Neural cell (in vitro differentiated cells): ENCODE measurements around the gene TPRX1. TPM values are rescaled to one million over a fixed set of nuclear protein-coding genes. Genes with fewer than 3 reads are reported as not detected.
"Not testable (repeated sequence)": the region's sequence is repeated elsewhere in the genome, so short reads cannot be mapped to it uniquely, and the experiment has no call there.

ENCODE experiments used
- H2AFZ ChIP-seq: fragments of 200-600, 300-800 bp; sonication (generic), shearing (Covaris generic); 2 replicates; pipeline ENCODE4 v1.6.0; 2014; ENCODE audit warnings: low read depth, mild to moderate bottlenecking, antibody characterized with exemption, low read length, moderate library complexity
- H3F3A ChIP-seq: fragments of 200-600 bp; shearing (Covaris generic); 2 replicates; pipeline ENCODE4 v1.6.1; 2016; ENCODE audit warnings: mild to moderate bottlenecking, moderate library complexity, mixed read lengths, antibody characterized with exemption, low read length; ENCODE audit not compliant: insufficient read depth, poor library complexity, severe bottlenecking
- H3K27ac ChIP-seq: fragments of 200-600, 300-800 bp; sonication (generic), shearing (Covaris generic); 2 replicates; pipeline ENCODE4 v1.5.1; 2014; ENCODE audit warnings: mild to moderate bottlenecking, low read length, moderate library complexity
- H3K27me3 ChIP-seq: fragments of 300-800, 200-600 bp; sonication (generic), shearing (Covaris generic); 2 replicates; pipeline ENCODE4 v1.6.0; 2014; ENCODE audit warnings: mild to moderate bottlenecking, low read depth, low read length, moderate library complexity; ENCODE audit not compliant: insufficient read depth
- H3K36me3 ChIP-seq: fragments of 300-800, 200-600 bp; sonication (generic), shearing (Covaris generic); 2 replicates; pipeline ENCODE4 v1.5.1; 2014; ENCODE audit warnings: mild to moderate bottlenecking, antibody characterized with exemption, low read length, moderate library complexity; ENCODE audit not compliant: insufficient read depth
- H3K4me2 ChIP-seq: fragments of 300-800, 200-600 bp; sonication (generic), shearing (Covaris generic); 2 replicates; pipeline ENCODE4 v1.6.0; 2014; ENCODE audit warnings: mild to moderate bottlenecking, low read length
- H3K4me3 ChIP-seq: fragments of 300-800, 200-600 bp; sonication (generic), shearing (Covaris generic); 2 replicates; pipeline ENCODE4 v1.5.1; 2014; ENCODE audit warnings: mild to moderate bottlenecking, low read length, moderate library complexity
- H3K79me2 ChIP-seq: fragments of 200-600 bp; shearing (Covaris generic); replicated peaks from 2 replicates; pipeline ENCODE4 v1.6.0; 2014; ENCODE audit warnings: mild to moderate bottlenecking, low read length, moderate library complexity; ENCODE audit not compliant: insufficient read depth
- H3K9ac ChIP-seq: fragments of 300-800, 200-600 bp; sonication (generic), shearing (Covaris generic); 2 replicates; pipeline ENCODE4 v1.6.1; 2016; ENCODE audit warnings: mild to moderate bottlenecking, low read length, mixed read lengths
- H3K9me2 ChIP-seq: fragments of 200-600 bp; shearing (Covaris generic); 2 replicates; pipeline ENCODE4 v1.6.1; 2016; ENCODE audit warnings: mild to moderate bottlenecking, low read length, mixed read lengths; ENCODE audit not compliant: insufficient read depth
- H3K9me3 ChIP-seq: fragments of 200-600, 300-800 bp; sonication (generic), shearing (Covaris generic); 2 replicates; pipeline ENCODE4 v1.6.1; 2016; ENCODE audit warnings: mild to moderate bottlenecking, mixed run types, low read length, moderate library complexity, mixed read lengths
- H4K20me1 ChIP-seq: fragments of 200-600 bp; shearing (Covaris generic); 2 replicates; pipeline ENCODE4 v1.6.1; 2016; ENCODE audit warnings: mild to moderate bottlenecking, mixed run types; ENCODE audit not compliant: insufficient read depth
- CTCF ChIP-seq: fragments of 450-650 bp; IDR thresholded peaks from 2 replicates; pipeline ENCODE4 v1.5.1; 2014; ENCODE audit warnings: antibody characterized with exemption, mild to moderate bottlenecking, moderate library complexity; ENCODE audit not compliant: poor library complexity, severe bottlenecking
- EP300 ChIP-seq: fragments of 450-650 bp; conservative IDR thresholded peaks from 2 replicates; pipeline ENCODE4 v1.6.1; 2014; ENCODE audit warnings: antibody characterized with exemption, mild to moderate bottlenecking, moderate library complexity; ENCODE audit not compliant: poor library complexity, severe bottlenecking
- EZH2 ChIP-seq: fragments of 200-600, 300-800 bp; shearing (Covaris generic), sonication (generic); IDR thresholded peaks from 2 replicates; pipeline ENCODE4 v1.6.1; 2014; ENCODE audit warnings: antibody characterized with exemption, low read length, borderline replicate concordance, mild to moderate bottlenecking; ENCODE audit not compliant: insufficient read depth, poor library complexity, severe bottlenecking
- MXI1 ChIP-seq: fragments of 450-650 bp; conservative IDR thresholded peaks from 2 replicates; pipeline ENCODE4 v1.6.1; 2014; ENCODE audit warnings: antibody characterized with exemption, mild to moderate bottlenecking; ENCODE audit not compliant: poor library complexity, severe bottlenecking
- POLR2AphosphoS5 ChIP-seq: IDR thresholded peaks from 2 replicates; pipeline ENCODE4 v1.6.1; 2012
- RAD21 ChIP-seq: fragments of 450-650 bp; conservative IDR thresholded peaks from 2 replicates; pipeline ENCODE4 v1.6.1; 2014; ENCODE audit warnings: antibody characterized with exemption, mild to moderate bottlenecking, moderate library complexity
- SMC3 ChIP-seq: fragments of 450-650 bp; conservative IDR thresholded peaks from 2 replicates; pipeline ENCODE4 v1.6.1; 2014; ENCODE audit warnings: antibody characterized with exemption, mild to moderate bottlenecking, moderate library complexity; ENCODE audit not compliant: poor library complexity
- TAF1 ChIP-seq: IDR thresholded peaks from 2 replicates; pipeline ENCODE4 v1.6.1; 2012; ENCODE audit warnings: low read depth
- polyA plus RNA-seq: library from polyadenylated mRNA; depleted of rRNA; stranded (reverse); fragments of >200 nt; gene quantifications from 2 replicates; pipeline ENCODE4 v1.2.3, GENCODE V29; 2014
- TF ChIP-seq, protein P1 (sequence below): IDR thresholded peaks from 2 replicates; pipeline ENCODE4 v1.6.1; 2012; ENCODE audit warnings: borderline replicate concordance

TPRX1 gene
- polyA plus RNA-seq, 1 donor from 2014 or later = not detected

DNA sequence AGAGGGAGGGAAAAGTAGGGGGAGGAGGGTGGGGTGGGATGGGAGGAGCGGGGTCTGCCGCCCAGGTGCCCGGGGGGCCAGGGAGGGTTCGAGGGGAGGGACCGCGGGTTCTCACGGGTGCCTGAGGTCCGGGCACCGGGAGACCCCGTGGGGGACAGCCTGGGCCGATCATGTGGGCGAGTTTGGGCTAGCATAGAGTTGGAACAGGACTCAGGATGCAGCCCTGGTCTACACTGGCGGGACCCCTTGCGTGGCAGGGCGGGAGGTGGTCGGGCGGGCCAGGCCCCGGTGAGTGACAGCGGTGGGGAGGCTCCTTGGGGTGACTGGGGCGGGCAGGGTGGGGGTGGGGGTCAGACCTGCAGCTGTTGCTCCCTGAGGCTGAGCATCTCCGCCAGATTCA is 1.2 kb downstream of the TPRX1 start:
- not testable (repeated sequence) for H3K27me3 ChIP-seq, H3K27ac ChIP-seq, H3K9me2 ChIP-seq, H3F3A ChIP-seq, H3K9me3 ChIP-seq, H4K20me1 ChIP-seq, H3K4me2 ChIP-seq, H3K36me3 ChIP-seq, H3K79me2 ChIP-seq, H2AFZ ChIP-seq, H3K9ac ChIP-seq, H3K4me3 ChIP-seq

DNA sequence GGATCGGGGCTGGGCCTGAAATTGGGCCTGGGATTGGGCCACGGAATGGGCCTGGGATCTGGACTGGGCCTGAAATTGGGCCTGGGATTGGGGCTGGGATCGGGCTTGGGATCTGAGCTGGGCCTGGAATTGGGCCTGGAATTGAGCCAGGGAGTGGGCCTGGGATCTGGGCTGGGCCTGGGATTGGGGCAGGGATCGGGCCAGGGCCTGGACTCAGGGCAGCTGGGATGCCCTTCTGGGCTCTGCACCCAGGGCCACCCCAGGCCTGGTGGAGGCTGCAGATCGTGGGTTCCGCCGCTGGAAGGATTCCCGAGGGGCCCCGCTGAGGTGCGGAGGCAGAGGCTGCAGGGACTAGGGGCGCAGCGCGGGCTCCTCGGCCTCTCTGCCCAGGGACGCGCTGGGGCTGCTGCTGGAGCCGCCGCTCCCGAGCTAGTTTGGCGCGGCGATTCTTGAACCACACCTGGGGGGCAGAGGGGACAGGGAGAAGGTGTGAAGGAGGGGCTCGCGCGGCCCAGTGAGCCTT is 1.8 kb downstream of the TPRX1 start:
- H4K20me1 ChIP-seq = no peaks in the 10 kb centered on the region
- no peaks in the 10 kb centered on the region for H3K27me3 ChIP-seq
- no peak overlapping the region for H3K27ac ChIP-seq
- H3K4me3 ChIP-seq = no peak overlapping the region
- no peaks in the 10 kb centered on the region for H3K9me2 ChIP-seq
- no peaks in the 10 kb centered on the region for H3K9me3 ChIP-seq
- H3K79me2 ChIP-seq = no peaks in the 10 kb centered on the region
- H3F3A ChIP-seq = no peaks in the 10 kb centered on the region
- TF ChIP-seq EZH2 (no peak), CTCF (no peak), SMC3 (no peak), EP300 (no peak), POLR2AphosphoS5 (no peak), RAD21 (no peak), MXI1 (no peak), TAF1 (no peak)
- TF ChIP-seq, protein P1, sequence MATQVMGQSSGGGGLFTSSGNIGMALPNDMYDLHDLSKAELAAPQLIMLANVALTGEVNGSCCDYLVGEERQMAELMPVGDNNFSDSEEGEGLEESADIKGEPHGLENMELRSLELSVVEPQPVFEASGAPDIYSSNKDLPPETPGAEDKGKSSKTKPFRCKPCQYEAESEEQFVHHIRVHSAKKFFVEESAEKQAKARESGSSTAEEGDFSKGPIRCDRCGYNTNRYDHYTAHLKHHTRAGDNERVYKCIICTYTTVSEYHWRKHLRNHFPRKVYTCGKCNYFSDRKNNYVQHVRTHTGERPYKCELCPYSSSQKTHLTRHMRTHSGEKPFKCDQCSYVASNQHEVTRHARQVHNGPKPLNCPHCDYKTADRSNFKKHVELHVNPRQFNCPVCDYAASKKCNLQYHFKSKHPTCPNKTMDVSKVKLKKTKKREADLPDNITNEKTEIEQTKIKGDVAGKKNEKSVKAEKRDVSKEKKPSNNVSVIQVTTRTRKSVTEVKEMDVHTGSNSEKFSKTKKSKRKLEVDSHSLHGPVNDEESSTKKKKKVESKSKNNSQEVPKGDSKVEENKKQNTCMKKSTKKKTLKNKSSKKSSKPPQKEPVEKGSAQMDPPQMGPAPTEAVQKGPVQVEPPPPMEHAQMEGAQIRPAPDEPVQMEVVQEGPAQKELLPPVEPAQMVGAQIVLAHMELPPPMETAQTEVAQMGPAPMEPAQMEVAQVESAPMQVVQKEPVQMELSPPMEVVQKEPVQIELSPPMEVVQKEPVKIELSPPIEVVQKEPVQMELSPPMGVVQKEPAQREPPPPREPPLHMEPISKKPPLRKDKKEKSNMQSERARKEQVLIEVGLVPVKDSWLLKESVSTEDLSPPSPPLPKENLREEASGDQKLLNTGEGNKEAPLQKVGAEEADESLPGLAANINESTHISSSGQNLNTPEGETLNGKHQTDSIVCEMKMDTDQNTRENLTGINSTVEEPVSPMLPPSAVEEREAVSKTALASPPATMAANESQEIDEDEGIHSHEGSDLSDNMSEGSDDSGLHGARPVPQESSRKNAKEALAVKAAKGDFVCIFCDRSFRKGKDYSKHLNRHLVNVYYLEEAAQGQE = no peak
- H2AFZ ChIP-seq = no peak overlapping the region
- H3K36me3 ChIP-seq = no peaks in the 10 kb centered on the region
- H3K9ac ChIP-seq = no peak overlapping the region
- no peak overlapping the region for H3K4me2 ChIP-seq

DNA sequence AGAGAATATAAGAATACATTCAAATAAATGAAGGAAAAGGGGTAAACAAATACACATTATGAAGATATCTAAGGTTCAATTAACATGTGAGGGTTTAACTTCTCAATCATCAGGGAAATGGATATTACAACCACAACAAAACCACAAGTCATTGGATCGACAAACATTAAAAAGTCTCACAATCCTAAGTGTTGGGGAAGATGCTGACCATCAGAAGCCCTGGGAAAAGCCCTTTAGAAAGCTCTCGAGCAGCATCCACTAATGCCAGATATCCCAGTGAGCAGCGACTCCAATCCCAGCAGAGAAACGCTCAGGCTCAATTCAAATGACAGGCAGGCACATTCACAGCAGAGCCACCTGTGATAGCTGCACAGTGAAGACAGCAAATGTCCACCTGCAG is 3.1 kb downstream of the TPRX1 start:
- no peak overlapping the region for H3K9ac ChIP-seq
- TF ChIP-seq EP300 = no peak
- no peaks in the 10 kb centered on the region for H3K9me2 ChIP-seq
- H3K27me3 ChIP-seq = no peaks in the 10 kb centered on the region
- H3K4me3 ChIP-seq = no peak overlapping the region
- no peaks in the 10 kb centered on the region for H3K36me3 ChIP-seq
- no peaks in the 10 kb centered on the region for H3K9me3 ChIP-seq
- no peak overlapping the region for H3K4me2 ChIP-seq
- H2AFZ ChIP-seq = no peak overlapping the region
- H3K27ac ChIP-seq = no peak overlapping the region
- no peaks in the 10 kb centered on the region for H3F3A ChIP-seq
- no peaks in the 10 kb centered on the region for H3K79me2 ChIP-seq
- no peaks in the 10 kb centered on the region for H4K20me1 ChIP-seq
